ENCODE results near the gene ARHGAP15.

ARHGAP15 gene

GRCh38 chr2:143698888-143699570 lies 569.8 kb downstream of the ARHGAP15 start:
- no peak for DNase-seq (ENCODE audit: low spot score)
- TF ChIP-seq, protein P1, sequence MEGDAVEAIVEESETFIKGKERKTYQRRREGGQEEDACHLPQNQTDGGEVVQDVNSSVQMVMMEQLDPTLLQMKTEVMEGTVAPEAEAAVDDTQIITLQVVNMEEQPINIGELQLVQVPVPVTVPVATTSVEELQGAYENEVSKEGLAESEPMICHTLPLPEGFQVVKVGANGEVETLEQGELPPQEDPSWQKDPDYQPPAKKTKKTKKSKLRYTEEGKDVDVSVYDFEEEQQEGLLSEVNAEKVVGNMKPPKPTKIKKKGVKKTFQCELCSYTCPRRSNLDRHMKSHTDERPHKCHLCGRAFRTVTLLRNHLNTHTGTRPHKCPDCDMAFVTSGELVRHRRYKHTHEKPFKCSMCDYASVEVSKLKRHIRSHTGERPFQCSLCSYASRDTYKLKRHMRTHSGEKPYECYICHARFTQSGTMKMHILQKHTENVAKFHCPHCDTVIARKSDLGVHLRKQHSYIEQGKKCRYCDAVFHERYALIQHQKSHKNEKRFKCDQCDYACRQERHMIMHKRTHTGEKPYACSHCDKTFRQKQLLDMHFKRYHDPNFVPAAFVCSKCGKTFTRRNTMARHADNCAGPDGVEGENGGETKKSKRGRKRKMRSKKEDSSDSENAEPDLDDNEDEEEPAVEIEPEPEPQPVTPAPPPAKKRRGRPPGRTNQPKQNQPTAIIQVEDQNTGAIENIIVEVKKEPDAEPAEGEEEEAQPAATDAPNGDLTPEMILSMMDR (IDR thresholded peaks at IDR 0.05): no peak
- no peak overlapping the region for H3K4me3 ChIP-seq

GRCh38 chr2:143700865-143701264 lies 571.6 kb downstream of the ARHGAP15 start:
- TF ChIP-seq, protein P1 (IDR thresholded peaks at IDR 0.05): no peak
- Histone ChIP-seq H3K4me3 (no peak overlapping the region), H3K27ac (no peak overlapping the region)
- no peak for DNase-seq (ENCODE audit: low spot score)

More at GRCh38 chr2:143698888-143699570, 569.8 kb downstream of the ARHGAP15 start:
- no peak overlapping the region for H3K27ac ChIP-seq

DNA sequence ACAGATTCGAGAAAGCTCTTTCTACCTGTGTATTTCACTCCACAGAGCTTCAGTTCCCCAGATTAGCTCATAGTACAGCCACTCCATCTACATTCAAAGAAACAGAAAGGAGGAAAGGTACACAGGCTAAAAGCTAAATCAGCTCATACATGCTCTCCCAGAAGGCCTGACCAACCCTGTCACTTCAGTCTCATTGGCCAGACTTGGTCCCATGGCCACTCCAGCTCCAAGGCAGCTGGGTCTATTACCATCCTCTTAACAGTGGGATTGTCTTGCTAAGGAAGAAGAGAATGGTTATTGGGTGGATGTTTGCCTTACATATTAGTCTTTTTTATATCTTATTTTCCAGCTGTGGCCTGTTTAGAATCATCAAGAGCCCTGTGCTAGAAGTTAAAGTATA lies 572.6 kb downstream of the ARHGAP15 start:
- H3K27ac ChIP-seq: no peak overlapping the region
- no peak for DNase-seq (ENCODE audit: low spot score)
- TF ChIP-seq, protein P1 (IDR thresholded peaks at IDR 0.05): no peak
- no peak overlapping the region for H3K4me3 ChIP-seq

DNA sequence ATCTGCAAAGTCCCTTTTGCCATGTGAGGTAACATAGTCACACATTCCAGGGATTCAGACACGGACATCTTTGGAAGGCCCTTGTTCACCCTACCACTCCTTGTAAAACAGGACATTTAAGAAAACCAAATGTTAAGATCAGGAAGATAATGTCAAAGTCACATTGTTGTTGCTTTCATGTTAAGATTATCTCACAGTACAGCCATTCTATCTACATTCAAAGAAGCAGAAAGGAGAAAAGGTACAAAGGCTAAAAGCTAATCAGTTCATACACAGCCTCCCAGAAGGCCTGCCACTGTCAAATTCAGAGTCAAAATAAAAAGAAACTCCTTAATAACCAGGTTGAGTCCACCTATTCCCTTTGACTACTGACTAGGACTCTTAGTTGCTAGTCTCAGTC lies 573.7 kb downstream of the ARHGAP15 start:
- DNase-seq (ENCODE audit: low spot score): no peak
- Histone ChIP-seq H3K4me3 (no peak overlapping the region), H3K27ac (no peak overlapping the region)
- TF ChIP-seq, protein P1 (IDR thresholded peaks at IDR 0.05): no peak

DNA sequence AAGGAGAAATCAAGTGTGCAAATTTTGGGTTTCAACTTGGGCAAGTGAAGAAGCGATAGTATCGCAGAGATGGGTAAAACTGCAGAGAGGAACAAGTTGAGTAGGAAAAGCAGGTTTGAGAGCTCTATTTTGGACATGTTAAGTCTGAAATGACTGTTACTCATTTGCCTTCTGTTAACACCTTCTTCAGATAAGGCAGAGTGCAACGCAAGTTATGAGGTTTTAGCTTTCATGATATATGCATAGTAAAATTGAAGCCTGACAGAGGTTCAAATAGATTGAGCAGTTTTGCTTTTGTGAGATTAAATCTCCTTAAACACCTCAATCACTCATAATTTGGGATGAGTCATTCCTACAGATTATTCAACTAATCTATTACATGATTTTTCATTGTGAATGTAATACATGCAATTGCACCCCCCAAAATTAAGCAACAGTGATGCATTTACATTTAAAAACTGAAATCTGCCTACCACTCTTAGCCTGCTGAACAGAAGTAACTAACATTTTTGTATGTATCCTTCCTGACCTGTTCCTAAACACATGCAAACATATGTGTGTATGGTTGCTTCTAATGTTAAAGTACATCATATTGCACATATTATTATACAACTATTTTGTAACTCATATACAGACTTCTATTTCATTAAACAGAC lies 575.4 kb downstream of the ARHGAP15 start:
- TF ChIP-seq, protein P1 (IDR thresholded peaks at IDR 0.05): no peak
- Histone ChIP-seq H3K4me3 (no peak overlapping the region), H3K27ac (no peak overlapping the region)
- no peak for DNase-seq (ENCODE audit: low spot score)

DNA sequence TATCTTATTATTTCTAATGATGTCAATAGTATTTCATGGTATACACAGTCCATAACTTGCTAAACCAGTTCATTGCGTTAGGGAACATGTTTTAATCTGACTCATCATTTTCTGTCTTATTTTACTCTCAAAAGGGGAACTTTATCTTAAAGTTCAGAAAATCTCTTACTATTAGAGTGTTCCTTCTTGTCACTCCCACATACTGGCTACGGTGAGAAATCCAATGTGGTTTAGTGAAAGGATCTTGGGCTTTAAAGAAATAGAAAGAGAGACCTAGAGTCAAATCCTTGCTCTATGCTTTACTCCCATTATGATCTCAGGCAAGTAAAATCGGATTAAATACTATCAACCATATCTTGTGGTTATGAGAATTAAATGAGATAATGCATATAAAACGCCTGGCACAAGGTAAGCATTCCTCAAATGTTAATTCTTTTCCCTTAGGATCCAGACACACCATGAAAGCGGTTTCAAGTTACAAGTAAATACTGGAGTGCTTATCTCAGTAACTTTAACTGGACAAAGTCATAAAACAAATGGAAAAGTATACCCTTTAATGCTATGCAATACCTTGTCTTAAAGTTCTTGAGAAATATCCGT lies 576.0 kb downstream of the ARHGAP15 start:
- DNase-seq (ENCODE audit: low spot score): no peak
- TF ChIP-seq, protein P1 (IDR thresholded peaks at IDR 0.05): no peak
- H3K27ac ChIP-seq: no peak overlapping the region
- H3K4me3 ChIP-seq: no peak overlapping the region

All from coronary artery (tissue), 2 donors.